Dermis blood vessel endothelial cell (primary cell): ENCODE results near the gene ALDH1A1. TPM values are rescaled to one million over a fixed set of nuclear protein-coding genes. Genes with fewer than 3 reads are reported as not detected.
A peak's percentile ranks its signal among the peaks of the same experiment; 100 is the strongest.
"Not testable (repeated sequence)": the region's sequence is repeated elsewhere in the genome, so short reads cannot be mapped to it uniquely, and the experiment has no call there.

Source experiments
- DNase-seq: peaks from one replicate; pipeline ENCODE4 v3.0.0; 2010
- total RNA-seq: library from RNA; depleted of rRNA; stranded (reverse); fragments of >200 nt; gene quantifications from 2 replicates; pipeline ENCODE4 v1.2.3, GENCODE V29; 2014

Gene ALDH1A1
- total RNA-seq, 1 donor from 2014 or later = 1,650 TPM

DNA sequence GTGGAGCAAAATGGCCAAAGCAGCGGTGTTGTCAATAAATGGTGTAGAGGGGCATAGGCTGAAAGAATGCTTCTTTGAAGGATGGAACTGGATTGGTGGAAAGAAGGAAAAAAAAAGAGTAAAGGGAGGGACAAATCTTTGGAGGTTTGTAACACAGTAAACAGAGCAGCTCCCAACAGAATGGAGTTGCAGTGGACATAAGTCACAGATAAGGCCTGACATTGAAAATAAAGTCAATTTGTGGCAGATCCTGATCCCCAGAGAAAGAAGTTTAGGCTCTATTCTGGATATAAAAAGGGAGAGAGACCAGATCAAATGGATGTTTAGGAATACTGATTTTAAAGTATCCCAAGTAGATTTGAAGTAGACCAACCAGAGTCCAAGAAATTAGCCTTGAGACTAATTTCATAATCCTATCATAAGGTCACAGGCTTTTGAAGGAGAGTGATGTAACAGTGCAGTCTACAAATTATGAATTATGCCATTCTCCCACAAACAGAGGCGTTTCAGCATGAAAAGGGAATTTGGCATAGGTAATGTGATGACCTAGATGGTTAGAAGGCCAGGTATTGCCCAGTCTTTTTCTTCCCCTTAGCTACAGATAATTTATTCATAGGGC, 8.9 kb downstream of the ALDH1A1 start:
- no peak for DNase-seq

DNA sequence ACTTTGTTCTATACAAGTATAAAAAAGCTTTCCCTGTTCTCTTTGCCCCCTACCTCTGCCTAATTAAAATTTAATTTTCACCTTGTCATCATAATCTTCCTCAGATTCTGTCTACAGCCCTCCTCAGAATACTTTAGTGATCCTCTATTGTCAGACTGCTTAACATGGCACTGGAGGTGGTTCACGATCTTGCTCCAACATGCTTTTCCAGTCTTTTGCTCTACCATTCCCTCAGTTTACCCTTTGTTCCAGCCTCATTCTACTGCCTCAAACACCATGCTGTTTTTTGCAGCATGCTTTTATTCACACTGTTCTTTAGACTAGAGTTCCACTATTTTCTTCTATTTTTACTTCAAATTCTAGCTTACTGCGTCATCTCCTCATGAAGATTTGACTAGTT, 10.4 kb downstream of the ALDH1A1 start:
- no peak for DNase-seq

GRCh38 chr9:72939581-72939980, 13.3 kb downstream of the ALDH1A1 start:
- not testable (repeated sequence) for DNase-seq

DNA sequence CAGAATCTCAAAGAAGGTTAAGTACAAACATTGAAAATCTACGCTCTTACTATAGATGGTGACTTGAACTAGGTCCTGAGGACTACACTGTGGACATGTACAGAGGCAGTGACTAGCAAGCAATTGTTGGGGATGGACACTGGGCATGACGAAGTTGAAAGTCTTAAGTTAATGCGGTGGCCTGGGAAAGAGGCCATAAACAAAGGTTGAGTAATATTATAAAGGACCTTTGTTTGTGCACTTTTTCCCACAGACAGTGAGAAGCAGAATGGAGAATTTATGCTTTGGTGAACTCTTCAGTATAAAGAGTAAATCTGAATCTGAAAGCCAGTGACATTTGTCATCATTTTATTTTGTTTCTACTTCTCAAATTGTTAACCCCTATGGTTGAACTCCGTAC, 15.3 kb downstream of the ALDH1A1 start:
- DNase-seq = no peak

DNA sequence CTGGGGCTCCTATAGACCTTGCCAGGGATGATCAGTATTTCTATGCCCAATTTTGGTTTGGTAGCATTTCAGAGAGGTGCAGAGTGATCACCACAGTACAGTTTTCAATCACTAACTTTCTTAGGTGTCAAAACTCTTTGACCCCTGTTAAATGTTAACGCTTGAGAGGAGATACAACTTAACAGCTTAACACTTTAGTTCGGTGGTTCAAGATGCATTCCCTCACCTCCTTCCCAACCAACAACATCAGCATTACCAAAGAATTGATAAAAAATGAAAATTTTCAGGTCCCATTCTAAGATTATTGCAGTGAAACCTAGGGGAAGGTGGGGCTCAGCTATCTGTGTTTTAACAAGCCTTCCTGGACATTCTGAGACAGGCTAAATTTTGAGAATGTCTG, 16.2 kb downstream of the ALDH1A1 start:
- no peak for DNase-seq

DNA sequence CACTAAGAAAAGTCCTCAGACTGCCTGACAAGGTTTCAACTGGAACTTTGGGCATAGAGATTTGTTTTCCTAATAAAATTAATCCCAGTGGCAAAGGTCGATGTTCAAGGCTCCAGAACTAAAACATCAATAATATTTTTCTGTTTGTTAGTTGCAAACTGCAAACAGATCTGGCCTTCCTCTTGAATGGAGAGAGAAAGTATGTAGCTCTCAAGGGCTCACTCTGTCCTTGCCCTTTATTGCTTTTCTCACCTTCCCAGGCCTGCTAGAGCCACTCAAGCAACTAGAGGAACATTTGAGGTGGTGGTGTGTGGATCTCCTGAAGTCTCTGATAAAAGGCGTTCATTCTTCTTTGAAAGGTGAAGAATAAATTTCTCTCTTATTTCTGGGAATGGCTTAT, 16.6 kb downstream of the ALDH1A1 start:
- no peak for DNase-seq

GRCh38 chr9:72935595-72935994, 17.3 kb downstream of the ALDH1A1 start:
- no peak for DNase-seq

GRCh38 chr9:72933730-72934665, 18.9 kb downstream of the ALDH1A1 start:
- DNase-seq = no peak

- DNase-seq = no peak
These were observed 20.2 kb downstream of the ALDH1A1 start for GRCh38 chr9:72932619-72933018.

DNA sequence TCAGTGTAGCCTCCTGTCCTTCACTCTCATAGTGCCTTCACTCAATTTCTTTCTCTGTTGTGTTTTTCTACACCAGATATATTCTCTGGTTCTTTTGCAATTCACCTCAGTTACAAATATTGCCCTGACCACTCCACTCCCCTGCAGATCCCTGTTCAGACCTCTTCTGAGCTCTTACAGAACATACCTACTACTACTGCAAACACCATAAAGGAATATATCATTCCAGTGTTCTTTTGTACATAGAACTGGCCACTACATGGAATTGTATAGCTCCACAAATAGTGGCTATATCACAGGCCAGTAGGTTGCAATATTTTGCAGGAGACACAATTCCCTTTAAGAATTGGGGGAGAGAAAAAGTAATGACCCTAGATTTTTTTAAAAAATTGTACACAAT, 21.0 kb downstream of the ALDH1A1 start:
- DNase-seq = no peak

GRCh38 chr9:72931437-72931836, 21.4 kb downstream of the ALDH1A1 start:
- DNase-seq = no peak

DNA sequence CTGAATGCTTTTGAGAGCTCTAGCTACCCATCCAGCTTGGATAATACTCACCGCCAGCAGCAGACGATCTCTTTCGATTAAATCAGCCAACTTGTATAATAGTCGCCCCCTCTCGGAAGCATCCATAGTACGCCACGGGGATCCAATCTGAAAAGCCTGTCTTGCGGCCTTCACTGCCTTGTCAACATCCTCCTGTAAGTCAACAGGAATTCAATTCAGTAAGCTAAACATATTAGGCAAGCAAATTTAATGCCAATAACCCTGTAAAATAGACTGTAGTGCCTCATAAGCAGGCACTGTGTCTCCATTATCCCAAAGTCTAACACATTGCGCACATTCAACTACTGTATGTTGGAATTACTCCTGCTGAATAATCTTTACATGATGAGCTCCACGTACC, 22.0 kb downstream of the ALDH1A1 start:
- no peak for DNase-seq

GRCh38 chr9:72929542-72929941, 23.3 kb downstream of the ALDH1A1 start:
- no peak for DNase-seq

DNA sequence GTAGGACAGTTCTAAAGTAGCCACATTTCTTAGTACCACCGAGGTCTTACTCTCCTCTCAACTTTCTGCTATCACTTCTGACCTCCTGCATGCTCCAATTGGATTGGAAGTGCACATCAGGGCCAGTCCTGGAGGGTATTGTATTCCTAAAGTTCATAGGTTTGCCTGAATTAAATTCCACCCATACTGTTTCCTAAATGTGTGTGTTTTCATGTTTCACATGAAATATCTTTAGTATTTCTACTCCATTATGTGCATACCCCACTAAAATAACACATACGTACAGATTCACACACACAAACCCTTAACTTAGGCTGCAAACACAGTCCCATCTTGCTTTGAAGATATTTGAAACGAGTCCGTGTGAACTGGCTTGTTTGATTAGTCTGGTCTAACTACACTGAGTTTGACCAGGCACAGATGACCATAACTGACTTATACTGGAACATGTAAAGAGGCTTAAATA, 24.8 kb downstream of the ALDH1A1 start:
- no peak for DNase-seq

DNA sequence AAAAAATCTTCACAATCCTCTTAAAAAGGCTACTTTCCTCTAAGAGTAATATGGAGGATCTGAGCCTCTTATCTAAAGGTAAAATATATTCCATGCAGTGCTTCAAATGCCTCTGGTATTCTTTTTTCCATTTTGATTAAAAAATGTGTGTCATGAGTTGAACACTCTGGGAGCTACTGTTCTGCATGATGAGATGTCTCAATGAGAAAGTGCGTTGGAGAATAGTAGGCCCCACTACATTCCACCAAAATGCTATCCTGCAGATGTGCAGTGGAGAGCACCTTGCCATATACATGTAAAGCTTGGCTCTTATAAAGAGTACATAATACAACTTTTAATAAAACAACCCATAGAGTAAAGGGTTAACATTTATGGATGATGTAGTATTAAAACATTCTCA, 26.3 kb downstream of the ALDH1A1 start:
- DNase-seq = no peak

GRCh38 chr9:72925891-72926290, 27.0 kb downstream of the ALDH1A1 start:
- DNase-seq = no peak

GRCh38 chr9:72925126-72925789, 27.6 kb downstream of the ALDH1A1 start:
- peak; percentile 91 for DNase-seq

DNA sequence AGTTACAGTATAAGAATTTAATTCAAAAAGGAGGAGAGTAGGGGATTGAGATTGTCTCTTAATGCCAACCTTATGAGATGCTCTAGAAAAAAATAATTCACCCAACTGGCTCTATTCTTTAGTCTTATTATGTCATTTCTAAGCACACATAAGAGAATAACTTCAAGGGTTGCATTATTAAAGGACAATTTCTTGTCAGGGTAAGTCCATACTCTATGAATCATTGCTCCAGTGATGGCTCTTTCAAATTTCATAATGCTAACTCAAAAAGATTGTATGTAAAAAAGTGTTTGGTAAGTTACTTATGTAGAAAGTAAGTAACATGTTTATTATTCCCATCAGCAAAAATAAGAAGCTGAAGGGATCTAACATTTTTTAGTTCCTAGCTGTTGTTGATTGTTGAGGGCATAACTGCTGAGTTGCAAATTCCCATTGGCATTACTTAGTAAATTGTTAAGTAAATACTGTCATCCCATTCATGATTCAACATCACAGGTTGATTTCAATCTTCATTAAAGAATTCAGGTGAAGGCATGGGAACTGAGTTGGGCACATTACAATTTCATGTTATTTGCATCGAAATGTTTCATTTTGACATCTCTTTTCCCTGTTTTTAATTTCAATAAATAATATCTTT, 28.6 kb downstream of the ALDH1A1 start:
- peak; percentile 11 for DNase-seq

DNA sequence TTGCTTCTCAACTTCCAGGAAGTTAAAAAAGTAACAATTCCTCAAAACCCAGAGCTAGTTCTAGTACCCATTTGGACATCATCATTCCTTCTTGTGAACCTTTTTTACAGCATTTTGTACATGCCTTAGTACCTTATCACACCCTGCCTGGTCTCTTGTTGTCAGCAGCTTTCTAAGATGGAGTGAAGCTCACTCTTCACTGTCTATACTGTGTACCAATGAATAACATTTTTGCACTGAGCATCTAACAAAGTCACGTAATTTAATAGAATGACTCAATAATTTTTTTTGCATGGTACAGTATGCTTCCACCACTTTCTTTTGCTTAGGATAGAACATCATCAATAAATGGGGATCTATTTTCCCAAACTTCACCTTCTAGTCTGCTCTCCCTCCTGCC, 29.8 kb downstream of the ALDH1A1 start:
- no peak for DNase-seq

DNA sequence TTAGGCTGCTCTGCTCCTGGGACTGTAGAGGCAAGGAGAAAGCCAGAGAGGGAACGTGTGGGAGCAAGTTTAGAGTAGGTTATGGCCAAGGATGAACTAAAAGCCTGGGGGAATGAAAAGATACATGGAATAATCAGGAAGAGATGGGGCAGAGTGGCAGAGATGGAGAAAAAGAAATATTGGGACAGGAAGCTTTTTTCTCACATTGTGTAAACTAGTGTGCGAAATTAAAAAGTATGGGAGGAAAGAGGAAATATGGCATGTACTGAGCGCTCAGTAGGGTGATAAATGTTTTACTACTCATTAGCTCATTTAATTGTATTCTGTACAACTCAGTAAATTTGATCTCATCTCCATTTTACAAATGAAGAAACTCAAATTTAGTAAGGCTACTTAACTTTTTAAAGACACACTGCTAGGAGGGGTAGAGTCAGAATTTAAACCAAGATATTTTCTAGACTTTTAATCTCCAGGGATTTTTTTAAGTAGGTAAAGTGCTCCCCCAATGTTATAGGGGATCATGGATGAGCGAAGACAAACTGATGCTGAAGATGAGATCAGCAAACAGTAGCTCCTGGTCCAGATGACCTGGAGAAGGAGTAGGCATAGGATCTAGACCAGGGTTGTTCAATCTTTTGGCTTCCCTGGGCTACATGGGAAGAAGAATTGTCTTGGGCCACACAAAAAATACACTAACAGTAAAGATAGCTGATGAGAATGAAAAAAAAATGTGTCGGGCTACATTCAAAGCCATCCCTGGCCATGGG, 30.8 kb downstream of the ALDH1A1 start:
- DNase-seq = no peak

DNA sequence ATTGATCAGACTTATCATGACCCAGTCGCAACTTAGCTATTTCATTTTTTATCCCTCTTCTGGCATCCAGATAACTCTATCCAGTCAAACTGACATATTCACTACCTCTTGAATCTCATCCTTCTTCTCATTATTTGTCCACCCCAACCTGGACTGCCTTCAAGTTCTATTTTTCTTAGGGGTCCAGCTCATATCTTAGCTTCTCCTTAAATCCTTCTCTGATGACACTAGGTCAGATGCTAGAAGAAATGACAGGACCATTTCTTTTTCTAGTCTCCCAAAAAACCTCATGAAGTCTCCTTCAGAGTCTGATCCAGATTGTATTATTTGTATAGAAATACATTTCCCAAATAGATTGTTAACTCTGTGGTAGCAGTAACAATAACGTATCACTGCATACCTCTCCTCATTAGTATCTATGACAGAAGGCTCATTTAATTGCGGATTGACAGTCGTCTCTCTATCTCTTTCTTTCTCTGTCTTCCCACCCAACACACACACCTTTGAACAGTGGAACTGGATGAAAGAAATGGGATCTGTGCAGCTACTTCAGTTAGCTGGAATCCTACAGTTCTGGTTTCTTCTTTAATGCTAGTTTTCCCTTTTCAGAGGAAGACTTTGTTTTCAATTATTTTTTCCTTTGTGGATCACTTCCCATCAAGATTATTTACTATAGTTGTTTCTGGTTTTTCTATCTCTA, 33.5 kb downstream of the ALDH1A1 start:
- DNase-seq = no peak
